ENCODE results near the gene CD163L1.
"Not testable (repeated sequence)": the region's sequence is repeated elsewhere in the genome, so short reads cannot be mapped to it uniquely, and the experiment has no call there.

The CD163L1 gene

DNA sequence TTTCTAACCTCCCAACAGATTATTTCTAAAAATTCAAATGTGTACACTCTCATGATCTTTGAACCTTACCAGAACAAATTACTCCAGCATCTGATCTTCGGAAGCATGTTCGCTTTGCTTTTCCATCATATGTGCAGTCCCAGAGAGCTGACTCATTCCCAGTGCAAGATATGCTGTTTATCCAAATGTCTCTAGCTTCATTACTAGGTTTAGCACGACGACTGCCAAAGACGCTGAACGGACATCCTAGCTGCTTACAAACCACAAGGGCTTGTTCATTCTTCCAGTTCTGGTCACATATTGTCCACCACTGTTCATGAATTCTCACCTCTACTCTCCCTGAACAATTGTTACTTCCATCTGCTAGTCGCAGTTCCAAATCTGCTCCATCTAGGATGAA, 40.5 kb downstream of the CD163L1 start:
- DNase-seq: no peak

DNA sequence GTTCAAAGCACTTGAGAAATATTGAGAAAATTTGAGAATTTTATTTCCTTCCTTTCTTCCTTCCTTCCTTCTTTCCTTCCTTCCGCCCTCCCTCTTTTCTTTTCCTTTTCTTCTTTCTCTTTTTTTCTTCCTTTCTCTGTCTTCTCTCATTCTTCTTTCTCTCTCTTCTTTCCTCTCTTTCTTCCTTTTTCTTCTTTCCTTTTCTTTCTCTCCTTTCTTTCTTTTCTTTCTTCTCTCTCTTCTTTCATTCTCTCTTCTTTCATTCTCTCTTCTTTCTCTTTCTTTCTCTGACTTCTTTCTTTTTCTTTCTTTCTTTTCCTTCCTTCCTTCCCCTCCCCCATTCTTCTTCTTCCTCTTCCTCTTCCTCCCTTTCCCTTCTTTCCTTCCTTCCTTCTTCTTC, 44.9 kb downstream of the CD163L1 start:
- DNase-seq: no peak

DNA sequence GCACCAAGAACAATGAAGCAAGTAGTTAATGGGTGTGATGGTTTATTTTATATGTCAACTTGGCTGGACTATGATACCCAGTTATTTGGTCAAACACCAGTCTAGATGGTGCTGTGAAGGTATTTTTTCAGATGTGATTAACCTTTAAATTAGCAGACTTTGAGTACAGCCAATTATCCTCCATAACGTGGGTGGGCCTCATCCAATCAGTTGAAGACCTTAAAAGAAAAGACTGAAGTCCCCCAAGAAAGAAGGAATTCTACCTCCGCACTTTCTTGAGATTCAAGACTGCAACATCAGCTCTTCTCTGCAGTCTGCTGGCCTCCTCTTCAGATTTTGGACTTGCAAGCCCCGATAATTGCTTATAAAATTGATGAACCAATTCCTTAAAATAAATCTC, 47.5 kb downstream of the CD163L1 start:
- no peak for DNase-seq

DNA sequence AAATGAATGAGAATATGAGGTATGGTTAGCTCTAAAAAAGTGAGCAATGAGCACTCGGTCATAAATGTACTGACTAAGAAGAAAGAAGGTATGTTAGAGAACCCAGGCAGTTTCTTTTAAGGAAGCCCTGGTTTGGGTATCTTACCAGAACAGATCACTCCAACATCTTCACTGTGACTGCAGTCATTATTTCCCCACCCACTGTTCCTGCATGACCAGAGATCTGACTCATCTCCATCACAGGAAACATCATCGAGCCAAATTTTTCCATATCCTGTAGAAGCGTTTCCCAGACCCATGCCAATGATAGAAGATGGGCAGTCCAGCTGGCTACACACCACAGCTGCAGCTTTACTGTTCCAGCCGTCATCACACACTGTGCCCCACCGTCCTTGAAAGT, 48.0 kb downstream of the CD163L1 start:
- DNase-seq: no peak

DNA sequence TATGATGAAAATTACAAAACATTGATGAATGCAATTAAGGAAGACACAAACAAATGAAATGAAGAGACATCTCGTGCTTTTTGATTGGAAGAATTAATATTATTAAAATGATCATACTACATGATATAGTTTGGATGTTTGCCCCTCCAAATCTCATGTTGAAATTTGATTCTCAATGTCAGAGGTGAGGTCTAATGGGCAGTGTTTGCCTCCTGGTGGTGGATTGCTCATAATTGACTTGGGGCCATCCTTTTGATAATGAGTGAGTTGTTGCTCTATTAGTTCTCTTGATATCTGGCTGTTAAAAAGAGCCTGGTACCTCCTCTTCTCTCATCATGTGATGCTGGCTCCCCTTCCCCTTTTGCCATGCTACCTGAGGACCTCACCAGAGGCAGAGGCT, 56.7 kb downstream of the CD163L1 start:
- no peak for DNase-seq

DNA sequence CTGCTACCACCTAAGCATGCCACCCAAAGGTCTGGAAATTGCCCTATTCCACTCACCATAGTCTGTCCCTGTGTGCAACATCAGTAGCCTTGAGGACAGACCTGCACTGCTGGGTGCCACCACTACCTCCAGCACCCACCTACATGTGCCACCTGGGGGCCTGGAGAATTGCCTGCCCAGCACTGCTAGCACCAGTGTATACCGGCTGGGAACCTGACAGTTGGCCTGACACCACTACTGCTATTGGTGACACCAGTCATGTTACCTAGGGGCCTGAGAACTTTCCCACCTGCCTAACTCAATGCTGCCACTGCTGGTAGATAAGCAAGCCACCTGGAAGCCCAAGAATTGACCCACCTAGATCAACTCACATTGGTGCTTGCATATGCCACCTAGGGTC, 60.8 kb downstream of the CD163L1 start:
- DNase-seq: no peak

DNA sequence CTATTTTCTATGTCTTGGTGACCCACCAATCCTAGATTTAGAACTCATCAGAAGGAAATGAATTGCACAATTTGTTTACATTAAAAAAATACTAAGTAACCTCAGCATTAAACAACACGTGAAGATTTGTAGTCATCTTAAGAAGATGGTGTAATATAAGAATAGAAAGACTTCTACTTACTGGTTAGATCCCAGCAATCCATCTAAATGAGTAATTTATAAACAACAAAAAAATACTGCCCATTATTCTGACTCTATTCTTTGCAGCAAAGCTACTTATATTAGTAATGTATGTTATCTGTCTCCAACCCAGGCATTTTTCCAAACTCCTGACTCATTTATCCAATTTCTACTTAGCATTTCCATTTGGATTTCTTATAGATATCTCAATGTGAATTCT, 67.8 kb downstream of the CD163L1 start:
- DNase-seq: no peak

DNA sequence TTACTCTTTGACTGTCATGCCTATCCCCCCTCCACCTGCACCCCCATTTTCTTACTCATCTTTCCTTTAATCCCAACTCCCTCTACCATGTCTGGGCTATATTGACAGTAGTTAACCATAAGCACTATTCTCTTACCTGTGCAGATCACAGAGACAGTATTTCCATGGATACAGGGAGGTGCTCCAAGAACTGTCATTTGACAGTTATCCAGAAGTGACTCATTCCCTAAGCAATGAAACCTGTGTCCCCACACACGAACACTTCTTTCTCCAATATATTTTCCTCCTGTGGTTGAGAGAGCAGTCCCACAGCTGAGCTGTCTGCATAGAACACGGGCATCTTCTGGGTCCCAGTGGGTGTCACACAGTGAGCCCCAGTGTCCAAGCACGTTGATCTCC, 68.8 kb downstream of the CD163L1 start:
- DNase-seq: no peak

DNA sequence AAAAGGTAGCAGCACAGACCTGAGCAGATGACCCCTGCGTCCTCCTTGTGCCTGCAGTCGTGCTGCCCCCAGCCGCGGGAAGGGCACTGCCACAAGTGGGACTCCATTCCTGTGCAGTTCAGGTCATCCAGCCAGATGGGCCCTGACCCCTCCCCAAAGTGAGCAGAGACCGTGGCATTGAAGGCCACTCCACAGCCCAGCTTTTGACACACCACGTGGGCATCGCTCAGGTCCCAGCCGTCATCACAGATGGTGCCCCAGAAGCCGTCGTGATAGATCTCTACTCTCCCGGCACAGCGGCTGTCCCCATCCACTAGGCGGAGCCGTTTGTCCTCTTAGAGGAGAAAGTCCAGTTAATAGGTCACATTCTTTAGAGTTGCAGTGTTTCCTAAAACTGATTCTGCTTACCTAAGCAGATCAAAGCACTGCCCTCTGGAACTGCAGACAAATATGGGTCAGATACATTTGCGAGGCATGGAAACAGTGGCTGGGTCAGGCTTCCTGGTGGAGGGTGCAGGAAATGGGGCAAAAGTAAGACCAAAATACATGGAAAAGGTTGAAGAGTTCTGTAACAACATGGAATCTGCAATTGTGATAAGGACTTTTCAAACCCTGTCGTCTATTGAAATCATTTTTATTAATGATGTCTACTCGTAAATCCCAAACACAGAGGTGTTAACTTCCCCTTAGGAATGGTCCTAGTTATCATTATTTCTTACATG, 69.4 kb downstream of the CD163L1 start:
- DNase-seq: no peak

DNA sequence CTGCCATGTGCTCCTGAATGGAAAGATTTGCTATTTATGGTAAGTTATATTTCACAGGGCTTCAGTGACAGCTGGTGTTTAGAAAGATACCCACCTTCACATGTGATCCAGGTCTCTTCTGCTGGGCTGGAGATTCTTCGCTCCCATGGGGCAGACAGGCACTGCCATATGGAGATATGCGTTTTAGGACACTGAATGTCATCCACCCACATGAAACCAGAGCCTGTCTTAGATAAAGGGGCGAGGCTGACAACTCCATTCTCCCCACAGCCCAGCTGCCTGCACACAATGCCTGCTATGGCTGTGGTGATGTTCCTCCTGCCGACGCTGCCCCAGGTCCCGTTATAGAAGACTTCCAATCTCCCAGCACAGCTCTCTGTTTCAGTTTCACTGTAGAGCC, 70.7 kb downstream of the CD163L1 start:
- DNase-seq: no peak

DNA sequence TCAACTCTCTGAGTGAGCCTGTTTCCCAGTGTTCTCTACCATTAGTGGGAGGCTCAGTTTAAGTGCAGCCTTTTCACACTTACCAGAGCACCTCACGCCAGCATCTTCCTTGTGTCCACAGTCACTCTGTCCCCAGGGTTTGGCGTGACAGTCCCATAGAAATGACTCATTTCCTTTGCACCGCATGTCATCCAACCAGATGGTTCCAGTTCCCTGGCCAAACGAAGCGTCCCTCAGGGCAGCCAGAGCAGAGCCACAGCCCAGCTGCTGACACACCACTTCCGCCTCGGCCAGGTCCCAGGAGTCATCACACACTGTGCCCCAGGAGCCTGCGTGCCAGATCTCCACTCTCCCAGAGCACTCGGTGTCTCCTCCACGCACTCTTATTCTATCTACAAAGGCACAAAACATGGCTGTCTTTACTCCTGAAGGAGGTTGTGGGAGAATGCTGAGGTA, 74.7 kb downstream of the CD163L1 start:
- DNase-seq: no peak

DNA sequence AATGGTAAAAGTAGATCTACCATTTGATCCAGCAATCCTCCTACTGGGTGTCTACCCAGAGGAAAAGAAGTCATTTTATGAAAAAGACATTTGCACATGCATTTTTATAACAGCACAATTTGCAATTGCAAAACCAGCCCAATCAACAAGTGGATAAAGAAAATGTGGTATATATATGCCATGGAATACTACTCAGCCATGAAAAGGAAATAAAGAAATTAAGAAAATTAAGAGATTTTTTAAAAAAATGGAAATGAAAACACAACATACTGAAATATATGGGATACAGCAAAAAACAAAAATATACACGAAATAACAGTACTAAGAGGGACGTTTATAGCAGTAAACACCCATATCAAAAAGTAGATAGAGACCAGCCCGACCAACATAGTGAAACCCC, 81.2 kb downstream of the CD163L1 start:
- DNase-seq: no peak

DNA sequence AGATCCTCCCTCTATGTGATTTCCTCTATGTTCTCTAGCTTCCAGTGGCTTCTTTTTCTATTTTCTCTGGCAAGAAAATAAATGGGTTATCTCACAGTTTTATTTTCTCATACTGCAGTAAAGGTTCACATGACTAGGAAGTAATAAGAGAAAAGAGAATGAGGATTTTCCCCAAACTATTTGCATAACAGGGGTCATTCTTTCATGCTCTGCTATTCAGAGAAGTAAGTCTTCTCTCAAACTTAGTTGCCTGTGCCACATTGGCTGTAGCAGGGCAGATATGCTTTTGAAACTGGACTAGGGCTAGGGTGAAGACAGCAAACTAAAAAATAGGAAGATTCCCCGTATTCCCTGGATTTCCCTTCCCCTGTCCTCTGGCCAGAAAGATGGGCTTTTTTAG, 82.7 kb downstream of the CD163L1 start:
- no peak for DNase-seq

DNA sequence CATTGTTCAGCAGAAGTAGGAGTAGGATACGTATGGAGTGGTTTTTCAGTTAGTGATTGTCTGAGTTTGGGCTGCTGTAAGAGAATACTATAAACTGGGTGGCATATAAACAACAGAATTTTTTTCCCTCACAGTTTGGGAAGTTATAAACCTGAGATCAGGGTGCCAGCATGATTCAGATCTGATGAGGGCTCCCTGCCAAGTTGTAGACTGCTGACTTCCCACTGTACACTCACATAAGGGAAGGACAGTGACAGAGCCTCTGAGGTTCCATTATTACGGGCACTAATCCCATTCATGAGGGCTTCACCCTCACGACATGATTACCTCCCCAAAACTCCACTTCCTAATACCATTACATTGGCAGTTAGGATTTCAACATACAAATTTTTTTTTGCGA, 89.4 kb downstream of the CD163L1 start:
- DNase-seq: no peak

DNA sequence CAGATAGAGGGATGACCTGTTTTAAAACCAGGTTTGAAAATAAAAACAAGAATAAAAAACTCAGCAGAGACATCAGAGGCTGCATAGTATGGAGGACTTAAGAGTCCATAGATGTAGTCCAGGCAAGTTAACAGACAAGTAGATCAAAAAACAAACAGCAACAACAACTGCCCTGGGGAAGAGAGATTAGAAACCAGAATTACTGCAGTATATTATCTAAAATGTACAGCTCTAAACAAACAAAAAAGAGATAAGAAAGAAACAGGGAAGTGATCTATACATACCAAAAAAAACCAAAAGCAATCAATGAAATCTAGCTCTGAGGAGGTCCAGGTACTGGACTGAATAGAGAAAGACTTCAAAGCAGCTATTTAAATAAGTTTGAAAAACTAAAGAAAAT, 91.3 kb downstream of the CD163L1 start:
- no peak for DNase-seq

DNA sequence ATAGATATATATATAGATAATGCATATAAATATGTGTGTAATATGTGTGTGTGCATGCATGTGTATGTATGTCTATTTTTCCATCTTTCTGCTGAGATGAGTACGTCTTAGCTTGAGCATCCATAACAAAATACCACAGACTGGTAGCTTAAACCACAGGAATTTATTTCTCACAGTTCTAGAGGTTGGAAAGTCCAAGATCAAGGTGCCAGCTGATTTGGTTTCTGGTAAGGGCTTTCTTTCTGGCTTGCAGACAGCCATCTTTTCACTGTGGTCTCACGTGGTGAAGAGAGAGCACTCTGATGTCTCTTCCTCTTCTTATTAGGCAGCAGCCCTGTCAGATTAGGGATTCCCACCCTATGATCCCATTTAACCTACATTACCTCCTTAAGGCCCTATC, 92.8 kb downstream of the CD163L1 start:
- DNase-seq: no peak

DNA sequence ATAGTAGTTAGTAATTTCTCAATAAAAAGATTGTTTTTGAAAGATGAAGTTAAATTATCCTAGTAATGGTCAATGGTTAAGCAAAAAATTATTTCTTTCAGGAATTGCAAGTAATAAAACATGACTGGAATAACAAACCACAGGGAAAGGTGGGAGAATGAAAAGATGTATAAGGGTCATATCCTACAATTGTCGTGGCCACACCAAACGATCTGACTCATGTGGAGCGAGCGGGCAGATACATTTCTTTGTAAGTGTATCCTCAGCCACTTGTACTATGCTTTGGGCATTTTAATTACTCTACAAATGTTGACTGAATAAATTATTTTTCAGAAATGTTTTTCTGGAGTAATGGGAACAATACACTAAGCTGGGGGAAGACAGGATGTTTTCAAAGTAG, 94.5 kb downstream of the CD163L1 start:
- no peak for DNase-seq

DNA sequence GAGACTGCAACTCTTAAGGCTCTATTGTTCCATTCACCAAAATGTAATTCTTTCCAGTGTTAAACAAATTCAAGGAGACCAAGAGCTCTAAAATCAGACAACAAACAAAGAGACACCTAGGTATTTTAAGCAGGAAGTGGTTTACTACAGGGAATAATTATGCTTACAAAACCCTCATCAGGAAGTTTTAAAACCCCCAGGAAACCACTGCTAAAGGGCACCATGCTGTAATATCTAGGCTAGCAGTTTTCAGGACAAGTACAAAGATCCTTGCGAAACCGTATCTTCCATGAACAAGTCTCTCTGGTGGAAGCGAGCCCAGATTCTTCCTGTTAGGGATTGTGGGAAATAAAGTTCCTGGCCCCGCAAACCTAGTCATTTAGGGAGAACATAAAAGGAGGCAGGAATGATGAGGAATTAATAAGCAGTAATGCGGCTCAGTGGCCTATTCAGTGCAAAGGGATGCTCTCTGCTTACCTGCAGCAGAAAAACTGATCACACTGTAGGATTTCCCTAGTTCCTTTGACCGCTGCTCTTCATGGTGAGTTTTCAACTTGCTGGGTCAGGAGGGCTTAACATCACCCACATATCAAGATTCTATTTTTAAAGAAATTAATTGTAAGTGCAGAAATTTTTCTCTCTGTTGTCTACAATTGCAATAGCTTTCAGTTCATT, 97.3 kb downstream of the CD163L1 start:
- DNase-seq: no peak

DNA sequence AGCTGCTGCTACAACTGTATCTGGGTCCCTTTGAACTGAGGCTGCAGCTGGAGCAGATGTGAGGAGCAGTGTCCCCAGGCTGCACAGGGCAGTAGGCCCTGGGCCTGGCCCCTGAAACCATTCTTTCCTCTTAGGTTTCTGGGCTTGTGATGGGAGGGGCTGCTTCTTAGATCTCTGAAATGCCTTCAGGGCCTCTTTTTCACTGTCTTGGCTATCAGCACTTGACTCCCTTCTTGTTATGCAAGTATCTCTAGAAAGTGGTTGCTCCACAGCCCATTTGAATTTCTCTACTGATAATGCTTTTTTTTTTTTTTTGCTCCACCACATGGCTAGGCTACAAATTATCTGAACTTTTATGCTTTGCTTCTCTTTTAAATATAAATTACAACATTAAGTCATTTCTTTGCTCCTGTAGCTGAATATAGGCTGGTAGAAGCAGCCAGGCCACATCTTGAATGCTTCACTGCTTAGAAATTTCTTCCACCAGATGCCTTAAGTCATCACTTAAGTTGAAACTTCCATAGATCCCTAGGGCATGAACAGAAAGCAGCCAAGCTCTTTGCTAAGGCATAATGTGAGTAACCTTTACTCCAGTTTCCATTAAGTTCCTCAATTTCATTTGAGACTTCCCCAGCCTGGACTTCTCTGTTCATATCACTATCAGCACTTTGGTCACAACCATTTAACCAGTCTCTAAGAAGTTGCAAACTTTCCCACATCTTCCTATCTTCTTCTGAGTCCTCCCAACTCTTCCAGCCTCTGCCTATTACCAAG, 98.9 kb downstream of the CD163L1 start:
- DNase-seq: no peak

DNA sequence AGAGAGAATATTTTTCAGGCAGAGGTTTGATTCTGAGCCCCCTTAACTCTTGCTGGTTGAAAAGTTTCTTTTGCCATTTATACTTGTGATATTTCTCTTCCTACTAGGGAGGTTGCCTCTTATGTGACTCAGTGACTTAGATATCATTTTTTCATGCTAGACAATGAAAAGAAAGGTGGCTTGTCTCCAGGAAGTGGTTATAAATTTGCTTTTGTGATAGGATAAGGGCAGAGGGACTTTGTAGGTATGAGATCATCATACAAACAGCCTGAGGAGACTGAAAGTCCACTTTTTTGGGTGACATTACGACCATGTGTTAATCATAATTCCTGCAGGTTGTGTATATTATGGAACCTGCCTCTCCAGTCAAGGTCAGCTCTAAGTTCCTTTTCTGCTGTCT, 104.3 kb downstream of the CD163L1 start:
- DNase-seq: no peak

DNA sequence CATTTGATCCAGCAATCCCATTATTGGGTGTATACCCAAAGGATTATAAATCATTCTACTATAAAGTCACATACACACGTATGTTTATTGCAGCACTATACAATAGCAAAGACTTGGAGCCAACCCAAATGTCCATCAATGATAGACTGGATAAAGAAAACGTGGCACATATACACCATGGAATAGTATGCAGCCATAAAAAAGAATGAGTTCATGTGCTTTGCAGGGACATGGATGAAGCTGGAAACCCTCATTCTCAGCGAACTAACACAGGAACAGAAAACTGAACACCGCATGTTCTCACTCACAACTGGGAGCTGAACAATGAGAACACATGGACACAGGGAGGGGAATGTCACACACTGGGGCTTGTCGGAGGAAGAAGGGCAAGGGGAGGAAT, 106.2 kb downstream of the CD163L1 start:
- DNase-seq: not testable (repeated sequence)

DNA sequence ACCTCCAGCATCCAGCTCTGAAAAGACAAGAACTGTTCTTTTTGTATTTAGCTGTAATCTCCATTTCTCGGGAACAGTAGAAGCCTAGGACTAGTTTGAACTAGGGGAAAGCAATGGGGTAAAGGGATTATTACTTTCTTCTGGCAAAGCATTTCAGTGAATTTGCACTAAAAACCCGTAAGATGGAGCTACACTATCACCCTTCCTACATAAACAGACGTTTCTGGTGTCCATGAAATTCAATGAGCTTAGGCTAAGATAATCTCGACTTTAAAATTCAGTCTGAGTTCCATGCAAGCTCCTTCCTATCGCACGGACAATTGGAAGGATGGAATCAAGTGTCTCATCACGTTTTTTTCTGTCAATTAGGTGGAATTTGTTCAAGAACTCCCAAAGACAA, 116.0 kb downstream of the CD163L1 start:
- no peak for DNase-seq

DNA sequence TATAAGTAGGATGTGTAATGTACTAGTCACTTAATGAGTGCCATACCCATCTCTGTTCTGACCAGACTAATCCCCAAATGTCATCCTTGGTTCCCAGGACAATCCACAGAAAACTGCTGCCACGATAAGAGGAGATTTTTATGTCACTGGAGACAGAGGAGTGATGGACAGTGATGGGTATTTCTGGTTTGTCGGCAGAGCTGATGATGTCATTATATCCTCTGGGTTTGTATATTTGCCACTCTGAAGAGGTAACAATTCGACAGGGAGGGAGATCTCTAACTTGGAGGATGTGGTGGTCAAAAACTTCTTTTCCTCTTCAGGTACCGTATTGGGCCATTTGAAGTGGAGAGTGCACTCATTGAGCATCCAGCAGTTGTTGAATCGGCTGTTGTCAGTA, 119.8 kb downstream of the CD163L1 start:
- DNase-seq: no peak

DNA sequence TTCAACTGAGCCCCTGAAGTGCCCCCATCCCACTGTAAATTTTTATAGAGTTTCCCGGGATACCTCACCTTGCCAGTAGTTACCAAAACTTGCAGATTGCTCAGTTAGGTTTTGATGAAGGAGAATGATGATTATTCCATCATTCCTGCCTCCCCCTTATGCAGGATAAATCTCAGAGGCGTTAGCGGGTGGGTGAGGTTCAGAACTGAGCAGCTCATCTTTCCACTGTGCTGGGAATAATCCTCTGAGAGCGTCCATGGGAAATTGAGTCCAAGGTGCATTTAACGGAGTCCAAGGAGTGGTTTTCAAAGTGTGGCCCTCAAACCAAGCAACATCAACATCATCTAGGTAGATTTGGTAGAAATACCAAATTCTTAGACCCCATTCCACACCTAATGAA, 121.4 kb downstream of the CD163L1 start:
- no peak for DNase-seq

Measured in activated CD4-positive, alpha-beta T cell treated with anti-CD3 and anti-CD28 coated beads, Interleukin-2, amount 50 U/mL, for 4 hours (primary cell).